Panc1 (cell line): ENCODE measurements around the gene TSHZ3. TPM values are rescaled to one million over a fixed set of nuclear protein-coding genes. Genes with fewer than 3 reads are reported as not detected.

Source experiments
- ATAC-seq: fragments of 200-7000 bp; cut with Tn5 transposase; 2 replicates; pipeline ENCODE4 v1.9.1; 2020; ENCODE audit warnings: mild to moderate bottlenecking, moderate library complexity
- BruUV-seq: library from RNA; stranded (reverse); fragments of 400-500 nt; replicated peaks from 2 replicates; lab custom pipeline; 2021; lab: Mats Ljungman, UMichigan
- CTCF ChIA-PET: fragments of 300-600 bp; sonication (Branson Sonifier 250); formaldehyde crosslinking; loops from one replicate; lab custom pipeline; 2022; ENCODE audit warnings: antibody characterized with exemption; lab: Charles Lee
- POLR2A ChIA-PET: fragments of 300-600 bp; sonication (Branson Sonifier 250); formaldehyde crosslinking; loops from one replicate; lab custom pipeline; 2022; ENCODE audit warnings: antibody characterized with exemption; lab: Charles Lee
- DNase-seq: peaks from one replicate; pipeline ENCODE4 v3.0.0-alpha.2; 2010; ENCODE audit warnings: low read depth, low spot score
- H3K27ac ChIP-seq: 2 replicates; pipeline ENCODE4 v1.5.1; 2011; ENCODE audit warnings: mild to moderate bottlenecking, low read length, inconsistent platforms
- H3K27me3 ChIP-seq: fragments of 200-500 bp; sonication (Bioruptor generic); 2 replicates; pipeline ENCODE4 v1.6.0; 2014; ENCODE audit warnings: low read length, inconsistent platforms; ENCODE audit not compliant: control insufficient read depth, insufficient read depth
- H3K36me3 ChIP-seq: fragments of 200-500 bp; sonication (Bioruptor generic); 2 replicates; pipeline ENCODE4 v1.5.1; 2014; ENCODE audit warnings: inconsistent platforms, mild to moderate bottlenecking, low read length, moderate library complexity; ENCODE audit not compliant: control insufficient read depth, insufficient read depth
- H3K4me1 ChIP-seq: 2 replicates; pipeline ENCODE4 v1.5.1; 2011; ENCODE audit warnings: inconsistent platforms, mild to moderate bottlenecking, low read length, moderate library complexity; ENCODE audit not compliant: control insufficient read depth, insufficient read depth
- H3K4me3 ChIP-seq, 2 experiments: 2 replicates each; pipeline ENCODE4 v1.5.1; 2011 to 2012; ENCODE audit warnings: low read depth in 2 of 2, low read length in 2 of 2, mild to moderate bottlenecking in 2 of 2, inconsistent platforms in 1 of 2, moderate library complexity in 1 of 2
- H3K9me3 ChIP-seq: fragments of 200-500 bp; sonication (Bioruptor generic); 2 replicates; pipeline ENCODE4 v1.5.1; 2014; ENCODE audit warnings: low read depth, mild to moderate bottlenecking, inconsistent platforms, low read length, moderate library complexity; ENCODE audit not compliant: control insufficient read depth, insufficient read depth
- POLR2AphosphoS5 ChIP-seq: IDR thresholded peaks from 2 replicates; pipeline ENCODE4 v1.6.1; 2012; ENCODE audit warnings: mild to moderate bottlenecking, low read depth, low read length, moderate library complexity
- SIN3A ChIP-seq: IDR thresholded peaks from 2 replicates; pipeline ENCODE4 v1.6.1; 2012; ENCODE audit warnings: low read depth, mild to moderate bottlenecking, low read length, moderate library complexity, borderline replicate concordance; ENCODE audit not compliant: insufficient read depth
- TCF7L2 ChIP-seq: IDR thresholded peaks from 2 replicates; pipeline ENCODE4 v1.6.1; 2011; ENCODE audit warnings: mild to moderate bottlenecking, low read depth, low read length, inconsistent platforms
- in situ Hi-C: cut with HindIII; loops from 2 replicates; pipeline ENCODE4 v1.10.0; 2016; ENCODE audit warnings: low sequenced_read_pairs, low pct_unique_long_range_greater_than_20kb
- intact Hi-C: fragments of 100-400 bp; cut with micrococcal nuclease; formaldehyde crosslinking; loops from one replicate; pipeline ENCODE4 v1.10.0; 2022; ENCODE audit not compliant: unreplicated experiment
- total RNA-seq: library from RNA; stranded (reverse); gene quantifications from one replicate; pipeline ENCODE4 v1.2.1, GENCODE V29; 2021; ENCODE audit not compliant: unreplicated experiment
- TF ChIP-seq, protein P1 (sequence below): fragments of 450-650 bp; IDR thresholded peaks from 2 replicates; pipeline ENCODE4 v1.5.1; 2017; ENCODE audit warnings: mild to moderate bottlenecking
- TF ChIP-seq, protein P2 (sequence below), 2 experiments: IDR thresholded peaks; 2 replicates each; pipeline ENCODE4 v1.6.1; 2011 to 2012; ENCODE audit warnings: low read depth in 2 of 2, control low read depth in 1 of 2, low read length in 1 of 2, mild to moderate bottlenecking in 1 of 2, moderate library complexity in 1 of 2; ENCODE audit not compliant: insufficient read depth in 1 of 2

TSHZ3 gene
- total RNA-seq, 1 experiment from 2014 or later: 7.8 TPM

DNA sequence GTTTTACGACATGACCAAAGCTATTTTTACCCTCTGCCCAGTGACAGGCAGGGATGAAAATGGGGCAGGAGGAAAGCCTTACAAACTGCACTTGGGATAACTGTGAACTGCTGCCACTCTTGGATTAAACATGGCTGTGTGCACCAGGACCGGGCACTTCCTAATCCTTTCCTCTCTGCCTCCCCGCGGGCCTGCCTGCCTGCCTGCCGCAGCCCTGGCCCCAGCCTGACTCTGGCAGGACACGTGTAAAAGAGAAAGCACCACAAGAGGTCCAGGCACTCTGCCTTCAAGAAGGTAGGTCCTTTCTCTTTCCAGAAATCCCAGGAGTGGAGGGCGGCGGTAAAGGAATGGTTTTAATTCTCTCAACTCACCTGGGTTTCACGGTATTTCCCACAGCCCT lies 4.8 kb downstream of the TSHZ3 start:
- Histone ChIP-seq H3K36me3 (no peaks in the 10 kb centered on the region), H3K4me3 (no peak overlapping the region; a peak in 1 of 4 replicates), H3K4me1 (no peaks in the 10 kb centered on the region), H3K27me3 (no peaks in the 10 kb centered on the region), H3K9me3 (no peaks in the 10 kb centered on the region), H3K27ac (no peak overlapping the region)
- ATAC-seq (no peak), DNase-seq (no peak)
- in situ Hi-C loops (no loop called here), intact Hi-C loops (no loop called here)
- no peak for TF ChIP-seq POLR2AphosphoS5
- TF ChIP-seq, protein P1, sequence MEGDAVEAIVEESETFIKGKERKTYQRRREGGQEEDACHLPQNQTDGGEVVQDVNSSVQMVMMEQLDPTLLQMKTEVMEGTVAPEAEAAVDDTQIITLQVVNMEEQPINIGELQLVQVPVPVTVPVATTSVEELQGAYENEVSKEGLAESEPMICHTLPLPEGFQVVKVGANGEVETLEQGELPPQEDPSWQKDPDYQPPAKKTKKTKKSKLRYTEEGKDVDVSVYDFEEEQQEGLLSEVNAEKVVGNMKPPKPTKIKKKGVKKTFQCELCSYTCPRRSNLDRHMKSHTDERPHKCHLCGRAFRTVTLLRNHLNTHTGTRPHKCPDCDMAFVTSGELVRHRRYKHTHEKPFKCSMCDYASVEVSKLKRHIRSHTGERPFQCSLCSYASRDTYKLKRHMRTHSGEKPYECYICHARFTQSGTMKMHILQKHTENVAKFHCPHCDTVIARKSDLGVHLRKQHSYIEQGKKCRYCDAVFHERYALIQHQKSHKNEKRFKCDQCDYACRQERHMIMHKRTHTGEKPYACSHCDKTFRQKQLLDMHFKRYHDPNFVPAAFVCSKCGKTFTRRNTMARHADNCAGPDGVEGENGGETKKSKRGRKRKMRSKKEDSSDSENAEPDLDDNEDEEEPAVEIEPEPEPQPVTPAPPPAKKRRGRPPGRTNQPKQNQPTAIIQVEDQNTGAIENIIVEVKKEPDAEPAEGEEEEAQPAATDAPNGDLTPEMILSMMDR: no peak
- no peak for TF ChIP-seq TCF7L2
- no peak for TF ChIP-seq SIN3A
- TF ChIP-seq, protein P2, sequence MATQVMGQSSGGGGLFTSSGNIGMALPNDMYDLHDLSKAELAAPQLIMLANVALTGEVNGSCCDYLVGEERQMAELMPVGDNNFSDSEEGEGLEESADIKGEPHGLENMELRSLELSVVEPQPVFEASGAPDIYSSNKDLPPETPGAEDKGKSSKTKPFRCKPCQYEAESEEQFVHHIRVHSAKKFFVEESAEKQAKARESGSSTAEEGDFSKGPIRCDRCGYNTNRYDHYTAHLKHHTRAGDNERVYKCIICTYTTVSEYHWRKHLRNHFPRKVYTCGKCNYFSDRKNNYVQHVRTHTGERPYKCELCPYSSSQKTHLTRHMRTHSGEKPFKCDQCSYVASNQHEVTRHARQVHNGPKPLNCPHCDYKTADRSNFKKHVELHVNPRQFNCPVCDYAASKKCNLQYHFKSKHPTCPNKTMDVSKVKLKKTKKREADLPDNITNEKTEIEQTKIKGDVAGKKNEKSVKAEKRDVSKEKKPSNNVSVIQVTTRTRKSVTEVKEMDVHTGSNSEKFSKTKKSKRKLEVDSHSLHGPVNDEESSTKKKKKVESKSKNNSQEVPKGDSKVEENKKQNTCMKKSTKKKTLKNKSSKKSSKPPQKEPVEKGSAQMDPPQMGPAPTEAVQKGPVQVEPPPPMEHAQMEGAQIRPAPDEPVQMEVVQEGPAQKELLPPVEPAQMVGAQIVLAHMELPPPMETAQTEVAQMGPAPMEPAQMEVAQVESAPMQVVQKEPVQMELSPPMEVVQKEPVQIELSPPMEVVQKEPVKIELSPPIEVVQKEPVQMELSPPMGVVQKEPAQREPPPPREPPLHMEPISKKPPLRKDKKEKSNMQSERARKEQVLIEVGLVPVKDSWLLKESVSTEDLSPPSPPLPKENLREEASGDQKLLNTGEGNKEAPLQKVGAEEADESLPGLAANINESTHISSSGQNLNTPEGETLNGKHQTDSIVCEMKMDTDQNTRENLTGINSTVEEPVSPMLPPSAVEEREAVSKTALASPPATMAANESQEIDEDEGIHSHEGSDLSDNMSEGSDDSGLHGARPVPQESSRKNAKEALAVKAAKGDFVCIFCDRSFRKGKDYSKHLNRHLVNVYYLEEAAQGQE (IDR thresholded peaks at IDR 0.05; ENCODE audit: insufficient read depth in 1 of 2, low read depth in 2 of 2, low read length in 1 of 2): no peak
- ChIA-PET CTCF (interaction anchor here (0.6 kb wide), 1 partner anchor 40 kb away, joined by 6 read pairs; no protein-coding TSS in a partner anchor), POLR2A (no interaction called here)
- no TSS peak for BruUV-seq

DNA sequence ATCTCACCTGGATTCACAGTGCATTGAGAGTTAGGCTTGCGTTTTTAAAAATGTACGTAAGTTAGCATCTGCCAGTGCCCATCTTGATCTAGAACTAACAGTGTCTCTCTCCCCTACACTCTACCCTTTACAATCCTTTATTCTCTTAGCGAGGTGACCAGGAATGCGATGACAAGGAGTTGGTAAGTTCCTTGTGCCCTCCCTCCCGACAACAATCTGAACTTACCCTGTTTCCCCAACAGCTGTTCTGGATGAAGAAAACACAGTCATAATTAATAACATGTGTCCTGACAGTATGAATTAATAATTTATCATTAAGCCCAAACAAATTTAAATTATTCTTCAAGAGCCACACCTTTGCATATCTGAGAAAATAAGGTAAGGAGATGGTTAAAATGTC lies 6.3 kb downstream of the TSHZ3 start:
- H3K27me3 ChIP-seq: no peaks in the 10 kb centered on the region
- TF ChIP-seq POLR2AphosphoS5 (no peak), TCF7L2 (no peak)
- TF ChIP-seq, protein P2 (IDR thresholded peaks at IDR 0.05; ENCODE audit: insufficient read depth in 1 of 2, low read depth in 2 of 2, low read length in 1 of 2): no peak
- POLR2A ChIA-PET: no interaction called here

More for the DNA sequence above, 6.3 kb downstream of the TSHZ3 start:
- Histone ChIP-seq H3K4me3 (no peak overlapping the region), H3K4me1 (no peaks in the 10 kb centered on the region), H3K9me3 (no peaks in the 10 kb centered on the region), H3K36me3 (no peaks in the 10 kb centered on the region), H3K27ac (no peak overlapping the region)
- in situ Hi-C loops: no loop called here
- no peak for DNase-seq
- intact Hi-C loops: no loop called here
- CTCF ChIA-PET: no interaction called here
- no peak for ATAC-seq
- no TSS peak for BruUV-seq
